ENCODE data around the gene MORN5.

MORN5 gene

DNA sequence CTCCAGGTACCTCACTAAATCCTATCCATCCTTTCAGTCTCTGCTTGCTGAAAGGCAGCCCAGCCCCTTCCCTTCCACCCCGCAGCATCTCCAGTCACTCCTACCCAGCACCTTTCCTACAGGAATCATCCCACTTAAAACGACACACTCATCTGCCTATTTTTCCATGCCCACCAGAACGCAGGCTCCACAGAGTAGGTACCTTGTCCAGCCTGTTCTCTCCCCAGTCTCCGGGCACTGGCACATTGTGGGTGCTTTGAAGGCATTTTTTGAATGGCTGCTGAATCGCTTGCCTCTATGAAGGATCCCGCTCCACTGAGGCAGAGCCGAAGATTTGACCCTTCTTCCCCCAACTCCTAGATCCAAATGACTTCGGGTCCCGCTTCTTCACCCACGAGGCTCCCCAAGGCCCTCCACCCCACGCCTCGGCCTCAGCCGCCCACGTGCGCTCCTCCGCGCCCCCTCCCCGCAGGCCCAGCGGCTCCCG lies 53.4 kb downstream of the MORN5 start:
- Histone ChIP-seq H2AFZ (ENCODE audit: low read depth) (no peak overlapping the region), H3K4me2 (no peak overlapping the region), H3K27ac (no peak overlapping the region), H3K9ac (no peak overlapping the region), H3K4me3 (IDR thresholded peaks at IDR 0.05; ENCODE audit: insufficient read depth, low read depth, low read length) (no peak overlapping the region), H3K4me1 (ENCODE audit: low read depth, poor library complexity, severe bottlenecking) (no peaks in the 10 kb centered on the region), H3K79me2 (ENCODE audit: insufficient read depth, low read depth) (no peaks in the 10 kb centered on the region), H4K20me1 (ENCODE audit: insufficient read depth) (no peaks in the 10 kb centered on the region), H3K36me3 (ENCODE audit: insufficient read depth) (no peaks in the 10 kb centered on the region), H3K27me3 (ENCODE audit: insufficient read depth, low read depth) (no peaks in the 10 kb centered on the region)
- TF ChIP-seq, protein P1, sequence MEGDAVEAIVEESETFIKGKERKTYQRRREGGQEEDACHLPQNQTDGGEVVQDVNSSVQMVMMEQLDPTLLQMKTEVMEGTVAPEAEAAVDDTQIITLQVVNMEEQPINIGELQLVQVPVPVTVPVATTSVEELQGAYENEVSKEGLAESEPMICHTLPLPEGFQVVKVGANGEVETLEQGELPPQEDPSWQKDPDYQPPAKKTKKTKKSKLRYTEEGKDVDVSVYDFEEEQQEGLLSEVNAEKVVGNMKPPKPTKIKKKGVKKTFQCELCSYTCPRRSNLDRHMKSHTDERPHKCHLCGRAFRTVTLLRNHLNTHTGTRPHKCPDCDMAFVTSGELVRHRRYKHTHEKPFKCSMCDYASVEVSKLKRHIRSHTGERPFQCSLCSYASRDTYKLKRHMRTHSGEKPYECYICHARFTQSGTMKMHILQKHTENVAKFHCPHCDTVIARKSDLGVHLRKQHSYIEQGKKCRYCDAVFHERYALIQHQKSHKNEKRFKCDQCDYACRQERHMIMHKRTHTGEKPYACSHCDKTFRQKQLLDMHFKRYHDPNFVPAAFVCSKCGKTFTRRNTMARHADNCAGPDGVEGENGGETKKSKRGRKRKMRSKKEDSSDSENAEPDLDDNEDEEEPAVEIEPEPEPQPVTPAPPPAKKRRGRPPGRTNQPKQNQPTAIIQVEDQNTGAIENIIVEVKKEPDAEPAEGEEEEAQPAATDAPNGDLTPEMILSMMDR (conservative IDR thresholded peaks at IDR 0.05; ENCODE audit: low read depth, low read length): no peak

DNA sequence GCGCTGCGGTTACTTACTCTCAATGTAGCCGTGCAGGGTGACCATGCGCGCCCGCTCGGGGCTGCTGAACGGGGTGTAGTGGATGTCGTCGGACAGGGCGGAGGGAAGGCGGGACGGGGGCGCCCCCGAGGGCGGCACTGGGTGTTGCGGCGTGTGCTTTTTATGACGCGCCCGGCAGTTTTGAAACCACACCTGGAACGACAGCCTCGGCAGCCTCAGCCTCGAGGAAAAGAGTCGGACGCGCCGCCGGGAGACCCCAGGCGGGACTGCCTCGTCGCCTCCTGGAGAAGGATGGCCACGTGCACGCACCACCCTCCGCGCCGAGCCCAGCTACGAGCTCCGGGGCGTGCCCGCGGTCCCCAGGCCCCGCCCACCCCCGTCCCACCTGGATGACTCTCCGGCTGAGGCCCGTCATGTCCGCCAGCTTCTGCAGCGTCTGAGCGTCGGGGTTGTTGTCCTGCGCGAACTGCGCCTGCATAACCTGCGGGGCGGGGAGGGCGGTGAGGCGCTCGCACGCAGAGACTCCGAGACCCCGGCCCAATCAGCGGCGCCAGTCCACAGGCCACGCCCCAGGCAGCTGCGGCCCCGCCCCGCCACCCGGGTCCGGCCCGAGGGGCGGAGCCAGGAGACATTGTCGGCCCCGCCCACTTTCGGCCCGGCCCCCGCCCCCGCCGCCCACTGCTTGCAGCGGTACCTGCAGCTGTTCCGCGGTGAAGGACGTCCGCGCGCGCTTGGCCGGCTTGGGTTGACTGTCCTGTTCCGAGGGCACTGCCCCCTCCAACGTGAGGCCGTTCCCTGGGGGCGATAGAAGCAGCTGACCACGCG lies 54.1 kb downstream of the MORN5 start:
- Histone ChIP-seq H3K36me3 (ENCODE audit: insufficient read depth) (no peaks in the 10 kb centered on the region), H4K20me1 (ENCODE audit: insufficient read depth) (no peaks in the 10 kb centered on the region), H3K9ac (no peak overlapping the region), H3K4me3 (IDR thresholded peaks at IDR 0.05; ENCODE audit: insufficient read depth, low read depth, low read length) (no peak overlapping the region), H3K4me2 (no peak overlapping the region), H2AFZ (ENCODE audit: low read depth) (peak overlapping the region; percentile 34; the same call in 1 of the 2 replicates), H3K27me3 (ENCODE audit: insufficient read depth, low read depth) (no peaks in the 10 kb centered on the region), H3K79me2 (ENCODE audit: insufficient read depth, low read depth) (no peaks in the 10 kb centered on the region), H3K27ac (no peak overlapping the region), H3K4me1 (ENCODE audit: low read depth, poor library complexity, severe bottlenecking) (no peaks in the 10 kb centered on the region)
- TF ChIP-seq, protein P1 (conservative IDR thresholded peaks at IDR 0.05; ENCODE audit: low read depth, low read length): no peak

DNA sequence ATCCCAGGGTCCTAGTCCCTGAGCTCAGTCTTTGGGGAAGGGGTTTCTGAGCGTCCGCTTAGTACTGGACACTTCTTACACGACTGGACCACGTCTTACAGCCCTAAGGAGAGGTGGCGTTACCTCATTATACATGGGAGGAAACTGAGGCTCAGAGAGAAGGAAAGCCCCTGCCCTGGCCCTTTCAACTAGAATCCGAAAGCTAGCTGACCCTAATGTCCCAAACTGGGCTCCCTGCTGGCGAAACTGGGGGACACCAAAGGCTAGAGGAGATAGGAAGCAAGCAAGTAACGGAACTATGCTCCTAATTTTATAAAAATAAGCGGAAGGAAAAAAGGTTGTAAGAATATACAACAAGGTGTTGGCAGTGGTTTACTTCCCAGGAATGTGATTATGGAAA lies 54.8 kb downstream of the MORN5 start:
- Histone ChIP-seq H2AFZ (ENCODE audit: low read depth) (peak overlapping the region; percentile 34; the same call in 1 of the 2 replicates), H3K4me3 (IDR thresholded peaks at IDR 0.05; ENCODE audit: insufficient read depth, low read depth, low read length) (no peak overlapping the region), H3K9ac (no peak overlapping the region)

DNA sequence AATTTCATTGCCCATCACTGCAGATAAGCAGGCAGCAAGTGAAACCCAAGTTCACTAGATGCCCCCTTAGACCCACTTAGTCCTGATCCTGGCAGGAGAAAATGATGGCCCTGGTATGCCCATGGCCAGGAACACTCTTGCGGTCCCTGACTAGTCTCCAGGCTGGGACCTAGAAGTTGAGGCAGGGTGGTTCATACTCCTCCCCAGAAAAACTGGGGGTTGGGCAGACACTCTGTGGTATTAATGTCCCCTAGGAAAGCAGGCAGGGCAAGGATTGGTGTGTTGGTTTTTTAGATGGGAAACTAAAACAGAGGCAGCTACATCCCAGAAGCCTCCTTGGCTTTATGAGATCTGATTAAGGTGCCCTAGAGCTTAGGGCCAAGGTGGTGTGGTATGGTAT lies 56.0 kb downstream of the MORN5 start:
- Histone ChIP-seq H3K27me3 (ENCODE audit: insufficient read depth, low read depth) (no peaks in the 10 kb centered on the region), H3K36me3 (ENCODE audit: insufficient read depth) (no peaks in the 10 kb centered on the region), H3K9ac (no peak overlapping the region), H2AFZ (ENCODE audit: low read depth) (no peak overlapping the region), H3K4me1 (ENCODE audit: low read depth, poor library complexity, severe bottlenecking) (no peaks in the 10 kb centered on the region), H4K20me1 (ENCODE audit: insufficient read depth) (no peaks in the 10 kb centered on the region), H3K4me2 (no peak overlapping the region), H3K79me2 (ENCODE audit: insufficient read depth, low read depth) (no peaks in the 10 kb centered on the region), H3K27ac (no peak overlapping the region), H3K4me3 (IDR thresholded peaks at IDR 0.05; ENCODE audit: insufficient read depth, low read depth, low read length) (no peak overlapping the region)
- TF ChIP-seq, protein P1 (conservative IDR thresholded peaks at IDR 0.05; ENCODE audit: low read depth, low read length): no peak

More for the DNA sequence above, 54.8 kb downstream of the MORN5 start:
- no peaks in the 10 kb centered on the region for H3K79me2 ChIP-seq (ENCODE audit: insufficient read depth, low read depth)
- H3K27ac ChIP-seq: no peak overlapping the region
- no peaks in the 10 kb centered on the region for H3K36me3 ChIP-seq (ENCODE audit: insufficient read depth)
- H3K4me1 ChIP-seq (ENCODE audit: low read depth, poor library complexity, severe bottlenecking): no peaks in the 10 kb centered on the region
- no peaks in the 10 kb centered on the region for H3K27me3 ChIP-seq (ENCODE audit: insufficient read depth, low read depth)
- no peaks in the 10 kb centered on the region for H4K20me1 ChIP-seq (ENCODE audit: insufficient read depth)
- H3K4me2 ChIP-seq: no peak overlapping the region
- TF ChIP-seq, protein P1 (conservative IDR thresholded peaks at IDR 0.05; ENCODE audit: low read depth, low read length): no peak

All from KMS-11 (cell line).